Measurements from ENCODE around the gene SLC35F1.

SLC35F1 gene

DNA sequence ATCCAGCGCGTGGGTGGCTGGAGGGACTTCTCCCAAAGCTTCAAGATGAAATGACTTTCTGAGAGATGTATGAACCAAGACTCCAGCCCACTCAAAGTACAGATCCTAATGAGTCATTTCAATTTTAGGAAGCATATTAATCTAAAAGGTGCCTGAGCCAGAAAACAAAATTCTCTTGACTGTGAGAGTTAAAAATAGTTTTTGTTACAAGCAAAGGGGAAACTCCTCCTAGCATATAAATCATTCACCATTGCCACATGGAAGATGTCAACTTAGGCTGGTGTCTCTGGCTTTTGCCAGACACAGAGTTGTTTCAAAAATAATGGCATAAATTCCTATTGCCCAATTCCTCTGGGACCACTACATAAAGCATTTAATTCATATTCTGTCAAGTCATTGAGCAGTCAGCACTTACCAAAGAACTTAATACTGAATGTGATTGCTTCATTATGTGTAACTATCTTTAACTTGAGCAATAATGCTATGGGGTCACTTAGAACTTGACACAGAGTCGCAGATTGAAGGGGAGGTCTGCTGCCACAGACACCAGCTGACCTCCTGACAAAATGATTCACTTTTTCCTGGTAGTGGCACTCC, 280.6 kb downstream of the SLC35F1 start:
- Histone ChIP-seq H3K27ac (ENCODE audit: extremely low read depth, low read depth, low read length) (no peak overlapping the region), H3K9me3 (ENCODE audit: control insufficient read depth, insufficient read depth, low read depth, low read length) (no peaks in the 10 kb centered on the region), H3K4me1 (ENCODE audit: control insufficient read depth, insufficient read depth, low read length) (peaks cover 26% of the 10 kb centered on the region), H3K36me3 (ENCODE audit: control insufficient read depth in 2 of 2, insufficient read depth in 1 of 2, low read length in 2 of 2) (no peaks in the 10 kb centered on the region), H3K4me3 (ENCODE audit: low read depth, low read length) (no peak overlapping the region)
- ChIA-PET CTCF (interaction anchor here (0.6 to 0.7 kb wide), 3 partner anchors 68 to 666 kb away, joined by 3 read pairs; no protein-coding TSS in a partner anchor), POLR2A (no interaction called here)
- no peak for TF ChIP-seq ZNF610 (tag by site-specific recombination; IDR thresholded peaks at IDR 0.05; ENCODE audit: borderline replicate concordance)
- TF ChIP-seq ZNF37A (tag by site-specific recombination; IDR thresholded peaks at IDR 0.05), result no peak
- TF ChIP-seq, protein P1, sequence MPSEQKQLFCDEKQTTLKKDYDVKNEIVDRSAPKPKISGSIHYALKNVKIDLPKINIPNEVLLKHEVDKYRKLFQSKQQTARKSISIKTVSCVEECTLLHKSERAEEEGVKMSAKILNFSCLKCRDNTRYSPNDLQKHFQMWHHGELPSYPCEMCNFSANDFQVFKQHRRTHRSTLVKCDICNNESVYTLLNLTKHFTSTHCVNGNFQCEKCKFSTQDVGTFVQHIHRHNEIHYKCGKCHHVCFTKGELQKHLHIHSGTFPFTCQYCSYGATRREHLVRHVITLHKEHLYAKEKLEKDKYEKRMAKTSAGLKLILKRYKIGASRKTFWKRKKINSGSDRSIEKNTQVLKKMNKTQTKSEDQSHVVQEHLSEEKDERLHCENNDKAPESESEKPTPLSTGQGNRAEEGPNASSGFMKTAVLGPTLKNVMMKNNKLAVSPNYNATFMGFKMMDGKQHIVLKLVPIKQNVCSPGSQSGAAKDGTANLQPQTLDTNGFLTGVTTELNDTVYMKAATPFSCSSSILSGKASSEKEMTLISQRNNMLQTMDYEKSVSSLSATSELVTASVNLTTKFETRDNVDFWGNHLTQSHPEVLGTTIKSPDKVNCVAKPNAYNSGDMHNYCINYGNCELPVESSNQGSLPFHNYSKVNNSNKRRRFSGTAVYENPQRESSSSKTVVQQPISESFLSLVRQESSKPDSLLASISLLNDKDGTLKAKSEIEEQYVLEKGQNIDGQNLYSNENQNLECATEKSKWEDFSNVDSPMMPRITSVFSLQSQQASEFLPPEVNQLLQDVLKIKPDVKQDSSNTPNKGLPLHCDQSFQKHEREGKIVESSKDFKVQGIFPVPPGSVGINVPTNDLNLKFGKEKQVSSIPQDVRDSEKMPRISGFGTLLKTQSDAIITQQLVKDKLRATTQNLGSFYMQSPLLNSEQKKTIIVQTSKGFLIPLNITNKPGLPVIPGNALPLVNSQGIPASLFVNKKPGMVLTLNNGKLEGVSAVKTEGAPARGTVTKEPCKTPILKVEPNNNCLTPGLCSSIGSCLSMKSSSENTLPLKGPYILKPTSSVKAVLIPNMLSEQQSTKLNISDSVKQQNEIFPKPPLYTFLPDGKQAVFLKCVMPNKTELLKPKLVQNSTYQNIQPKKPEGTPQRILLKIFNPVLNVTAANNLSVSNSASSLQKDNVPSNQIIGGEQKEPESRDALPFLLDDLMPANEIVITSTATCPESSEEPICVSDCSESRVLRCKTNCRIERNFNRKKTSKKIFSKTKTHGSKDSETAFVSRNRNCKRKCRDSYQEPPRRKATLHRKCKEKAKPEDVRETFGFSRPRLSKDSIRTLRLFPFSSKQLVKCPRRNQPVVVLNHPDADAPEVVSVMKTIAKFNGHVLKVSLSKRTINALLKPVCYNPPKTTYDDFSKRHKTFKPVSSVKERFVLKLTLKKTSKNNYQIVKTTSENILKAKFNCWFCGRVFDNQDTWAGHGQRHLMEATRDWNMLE (tag by site-specific recombination; conservative IDR thresholded peaks at IDR 0.05; ENCODE audit: low read depth), result no peak
- no peak for TF ChIP-seq SP7 (tag by site-specific recombination; IDR thresholded peaks at IDR 0.05)
- no peak for TF ChIP-seq ZNF350 (tag by site-specific recombination; IDR thresholded peaks at IDR 0.05)
- TF ChIP-seq ZNF335 (tag by site-specific recombination; conservative IDR thresholded peaks at IDR 0.05), result 0 out of 2 replicates have a peak, but pooled peaks have one; percentile 23
- TF ChIP-seq ZFHX2 (tag by site-specific recombination; conservative IDR thresholded peaks at IDR 0.05), result peak; percentile 52
- TF ChIP-seq SCRT1 (tag by site-specific recombination; IDR thresholded peaks at IDR 0.05; ENCODE audit: borderline replicate concordance), result no peak
- TF ChIP-seq, protein P2, sequence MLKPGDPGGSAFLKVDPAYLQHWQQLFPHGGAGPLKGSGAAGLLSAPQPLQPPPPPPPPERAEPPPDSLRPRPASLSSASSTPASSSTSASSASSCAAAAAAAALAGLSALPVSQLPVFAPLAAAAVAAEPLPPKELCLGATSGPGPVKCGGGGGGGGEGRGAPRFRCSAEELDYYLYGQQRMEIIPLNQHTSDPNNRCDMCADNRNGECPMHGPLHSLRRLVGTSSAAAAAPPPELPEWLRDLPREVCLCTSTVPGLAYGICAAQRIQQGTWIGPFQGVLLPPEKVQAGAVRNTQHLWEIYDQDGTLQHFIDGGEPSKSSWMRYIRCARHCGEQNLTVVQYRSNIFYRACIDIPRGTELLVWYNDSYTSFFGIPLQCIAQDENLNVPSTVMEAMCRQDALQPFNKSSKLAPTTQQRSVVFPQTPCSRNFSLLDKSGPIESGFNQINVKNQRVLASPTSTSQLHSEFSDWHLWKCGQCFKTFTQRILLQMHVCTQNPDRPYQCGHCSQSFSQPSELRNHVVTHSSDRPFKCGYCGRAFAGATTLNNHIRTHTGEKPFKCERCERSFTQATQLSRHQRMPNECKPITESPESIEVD (tag by site-specific recombination; IDR thresholded peaks at IDR 0.05), result 0 out of 2 replicates have a peak, but pooled peaks have one; percentile 22
- no peak for TF ChIP-seq ZNF623 (tag by site-specific recombination; IDR thresholded peaks at IDR 0.05)

DNA sequence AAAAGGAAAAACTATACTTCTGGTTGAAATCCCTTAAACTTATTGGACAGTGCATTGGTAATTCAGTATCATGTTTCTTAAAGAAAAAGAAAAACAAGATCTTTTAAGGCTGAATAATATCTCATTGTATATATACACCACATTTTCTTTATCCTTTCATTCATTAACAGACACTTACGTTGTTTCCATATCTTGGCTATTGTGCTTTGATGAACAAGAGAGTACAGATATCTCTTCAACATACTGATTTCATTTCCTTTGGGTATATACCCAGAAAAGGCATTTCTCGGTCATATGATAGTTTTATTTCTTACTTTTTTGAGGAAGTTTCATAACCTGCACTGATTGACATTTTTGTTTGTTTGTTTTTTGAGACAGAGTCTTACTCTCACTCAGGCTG, 281.5 kb downstream of the SLC35F1 start:
- Histone ChIP-seq H3K27ac (ENCODE audit: extremely low read depth, low read depth, low read length) (no peak overlapping the region), H3K36me3 (ENCODE audit: control insufficient read depth in 2 of 2, insufficient read depth in 1 of 2, low read length in 2 of 2) (no peaks in the 10 kb centered on the region), H3K4me3 (ENCODE audit: low read depth, low read length) (no peak overlapping the region), H3K9me3 (ENCODE audit: control insufficient read depth, insufficient read depth, low read depth, low read length) (no peaks in the 10 kb centered on the region), H3K4me1 (ENCODE audit: control insufficient read depth, insufficient read depth, low read length) (peaks cover 26% of the 10 kb centered on the region)
- CTCF ChIA-PET, result interaction anchor here (0.7 kb wide), 1 partner anchor 587 kb away, joined by 3 read pairs; no protein-coding TSS in a partner anchor
- POLR2A ChIA-PET, result no interaction called here
- TF ChIP-seq, protein P3, sequence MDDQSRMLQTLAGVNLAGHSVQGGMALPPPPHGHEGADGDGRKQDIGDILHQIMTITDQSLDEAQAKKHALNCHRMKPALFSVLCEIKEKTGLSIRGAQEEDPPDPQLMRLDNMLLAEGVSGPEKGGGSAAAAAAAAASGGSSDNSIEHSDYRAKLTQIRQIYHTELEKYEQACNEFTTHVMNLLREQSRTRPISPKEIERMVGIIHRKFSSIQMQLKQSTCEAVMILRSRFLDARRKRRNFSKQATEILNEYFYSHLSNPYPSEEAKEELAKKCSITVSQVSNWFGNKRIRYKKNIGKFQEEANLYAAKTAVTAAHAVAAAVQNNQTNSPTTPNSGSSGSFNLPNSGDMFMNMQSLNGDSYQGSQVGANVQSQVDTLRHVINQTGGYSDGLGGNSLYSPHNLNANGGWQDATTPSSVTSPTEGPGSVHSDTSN (CRISPR knock-in tag; IDR thresholded peaks at IDR 0.05), result no peak
- TF ChIP-seq FEZF1 (tag by site-specific recombination; IDR thresholded peaks at IDR 0.05), result no peak
- TF ChIP-seq ZNF10 (tag by site-specific recombination; IDR thresholded peaks at IDR 0.05), result no peak
- no peak for TF ChIP-seq MYNN (tag by site-specific recombination; IDR thresholded peaks at IDR 0.05; ENCODE audit: borderline replicate concordance)
- TF ChIP-seq ZNF112 (tag by site-specific recombination; IDR thresholded peaks at IDR 0.05), result no peak
- no peak for TF ChIP-seq ZBTB17 (tag by site-specific recombination; IDR thresholded peaks at IDR 0.05)
- no peak for TF ChIP-seq ZNF292 (tag by site-specific recombination; IDR thresholded peaks at IDR 0.05; ENCODE audit: borderline replicate concordance, low read depth)
- no peak for TF ChIP-seq ZNF701 (tag by site-specific recombination; IDR thresholded peaks at IDR 0.05)
- TF ChIP-seq RBAK (tag by site-specific recombination; IDR thresholded peaks at IDR 0.05), result no peak
- no peak for TF ChIP-seq ZNF19 (tag by site-specific recombination; IDR thresholded peaks at IDR 0.05; ENCODE audit: low read depth)
- no peak for TF ChIP-seq ZNF274 (IDR thresholded peaks at IDR 0.05; ENCODE audit: low read length)
- no peak for TF ChIP-seq ZNF274 (tag by site-specific recombination; IDR thresholded peaks at IDR 0.05; ENCODE audit: borderline replicate concordance)
- TF ChIP-seq, protein P4, sequence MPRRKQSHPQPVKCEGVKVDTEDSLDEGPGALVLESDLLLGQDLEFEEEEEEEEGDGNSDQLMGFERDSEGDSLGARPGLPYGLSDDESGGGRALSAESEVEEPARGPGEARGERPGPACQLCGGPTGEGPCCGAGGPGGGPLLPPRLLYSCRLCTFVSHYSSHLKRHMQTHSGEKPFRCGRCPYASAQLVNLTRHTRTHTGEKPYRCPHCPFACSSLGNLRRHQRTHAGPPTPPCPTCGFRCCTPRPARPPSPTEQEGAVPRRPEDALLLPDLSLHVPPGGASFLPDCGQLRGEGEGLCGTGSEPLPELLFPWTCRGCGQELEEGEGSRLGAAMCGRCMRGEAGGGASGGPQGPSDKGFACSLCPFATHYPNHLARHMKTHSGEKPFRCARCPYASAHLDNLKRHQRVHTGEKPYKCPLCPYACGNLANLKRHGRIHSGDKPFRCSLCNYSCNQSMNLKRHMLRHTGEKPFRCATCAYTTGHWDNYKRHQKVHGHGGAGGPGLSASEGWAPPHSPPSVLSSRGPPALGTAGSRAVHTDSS (tag by site-specific recombination; IDR thresholded peaks at IDR 0.05), result no peak
- TF ChIP-seq ZNF211 (tag by site-specific recombination; IDR thresholded peaks at IDR 0.05; ENCODE audit: low read depth), result no peak
- TF ChIP-seq ZNF830 (tag by site-specific recombination; IDR thresholded peaks at IDR 0.05; ENCODE audit: low read depth), result no peak
